Raji (cell line): Measurements from ENCODE around the gene TRIM17.

Experiments
- POLR2A ChIP-seq: IDR thresholded peaks from 2 replicates; pipeline ENCODE4 v1.6.1; 2011; ENCODE audit warnings: low read depth, low read length, control low read depth; ENCODE audit not compliant: insufficient read depth

The TRIM17 gene

GRCh38 chr1:228411121-228411520, 5.5 kb downstream of the TRIM17 start:
- no peak for TF ChIP-seq POLR2A

DNA sequence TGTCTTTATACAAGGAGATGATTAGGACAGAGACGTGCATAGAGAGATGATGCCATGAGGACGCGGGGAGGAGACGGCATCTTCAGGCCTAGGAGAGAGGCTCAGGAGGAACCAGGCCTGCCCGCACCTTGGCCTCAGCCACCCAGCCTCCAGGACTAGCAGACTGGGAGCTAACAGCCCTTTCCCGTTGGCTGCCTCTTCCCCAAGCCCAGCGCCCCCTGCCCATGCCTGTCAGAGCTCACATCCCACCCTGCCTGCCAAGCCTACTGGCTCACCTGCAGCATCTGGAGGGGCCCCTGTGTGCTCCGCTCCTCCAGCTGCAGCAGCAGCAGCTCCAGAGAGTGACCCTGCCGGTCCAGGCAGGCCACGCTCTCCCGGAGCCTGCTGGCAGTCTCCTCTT, 6.0 kb downstream of the TRIM17 start:
- TF ChIP-seq POLR2A: no peak

- no peak for TF ChIP-seq POLR2A
Measured at GRCh38 chr1:228410015-228410414, 6.6 kb downstream of the TRIM17 start.

- no peak for TF ChIP-seq POLR2A
Measured at GRCh38 chr1:228408869-228409805, 7.5 kb downstream of the TRIM17 start.

GRCh38 chr1:228408041-228408868, 8.4 kb downstream of the TRIM17 start:
- TF ChIP-seq POLR2A: no peak

DNA sequence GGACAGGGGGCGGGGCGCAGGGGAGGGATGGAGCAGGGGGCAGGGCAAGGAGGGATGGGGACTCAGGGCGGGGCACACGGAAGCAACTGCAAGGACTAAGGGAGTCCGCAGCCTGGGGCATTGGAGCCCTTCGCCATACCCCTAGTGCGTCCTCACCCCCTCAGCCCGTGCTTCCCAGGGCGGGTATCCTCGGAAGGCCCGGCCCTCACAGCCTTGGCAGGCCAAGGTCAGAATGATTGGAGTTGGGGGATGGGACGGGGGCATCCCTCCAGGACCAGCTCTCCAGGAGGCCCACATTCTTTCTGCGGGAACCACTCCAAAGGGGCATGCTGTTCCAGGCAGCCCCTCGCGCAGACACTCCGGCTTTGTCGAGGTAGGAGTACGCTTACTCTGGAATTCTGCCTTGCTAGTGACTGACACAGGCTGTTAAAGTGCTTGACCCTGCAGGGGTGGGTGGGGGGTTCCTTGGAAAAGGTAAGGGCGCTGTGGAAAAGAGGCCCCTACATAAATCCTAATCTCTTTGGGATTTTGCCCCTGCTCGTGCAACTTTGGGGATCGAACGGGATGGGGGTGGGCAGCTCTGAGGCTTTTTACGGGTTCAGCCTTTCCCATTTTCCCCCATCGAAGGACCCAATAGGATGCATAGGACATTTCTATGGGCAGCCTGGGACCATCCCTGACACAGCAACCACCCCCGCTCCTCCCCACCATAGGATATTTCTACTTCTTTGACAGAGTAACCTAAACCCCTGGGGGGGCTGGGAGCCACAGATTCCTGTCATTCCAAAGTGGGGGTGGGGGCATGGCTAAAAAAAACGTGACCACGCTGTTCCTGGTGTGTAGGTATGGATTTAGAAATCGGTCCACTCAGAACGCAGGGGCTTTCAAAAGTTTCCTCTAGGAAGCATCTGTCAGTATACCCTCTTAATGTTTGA, 9.3 kb downstream of the TRIM17 start:
- TF ChIP-seq POLR2A: peak; percentile 58; the same call in 1 of the 2 replicates

GRCh38 chr1:228405979-228406228, 10.8 kb downstream of the TRIM17 start:
- TF ChIP-seq POLR2A: no peak

- TF ChIP-seq POLR2A: no peak
Measured at GRCh38 chr1:228405200-228405978, 11.3 kb downstream of the TRIM17 start.

GRCh38 chr1:228404107-228404720, 12.4 kb downstream of the TRIM17 start:
- TF ChIP-seq POLR2A: no peak

DNA sequence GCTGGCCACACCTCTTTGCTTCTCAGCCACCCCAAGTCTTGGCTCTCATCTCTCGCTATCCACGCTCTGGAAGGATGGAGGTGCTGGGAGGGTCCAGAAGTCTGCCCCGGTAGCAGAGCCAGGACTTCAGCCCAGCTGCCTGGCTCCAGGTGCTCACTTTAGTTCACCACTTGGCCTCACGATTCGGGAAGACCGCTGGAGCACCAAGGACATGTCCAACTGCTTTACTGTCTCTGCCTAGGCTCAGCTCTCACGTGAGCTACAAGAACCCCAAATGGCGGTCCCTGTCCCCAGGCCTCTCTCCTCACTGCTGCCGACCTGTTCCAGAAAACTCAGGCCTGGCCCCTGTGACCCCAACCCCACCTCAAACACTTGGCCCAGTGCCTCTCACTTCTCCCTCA, 13.4 kb downstream of the TRIM17 start:
- TF ChIP-seq POLR2A: no peak

GRCh38 chr1:228402641-228403025, 14.0 kb downstream of the TRIM17 start:
- no peak for TF ChIP-seq POLR2A

- no peak for TF ChIP-seq POLR2A
Measured at GRCh38 chr1:228401782-228402640, 14.7 kb downstream of the TRIM17 start.
